ENCODE measurements around the gene TMEM204. TPM values are rescaled to one million over a fixed set of nuclear protein-coding genes. Genes with fewer than 3 reads are reported as not detected.
A peak's percentile ranks its signal among the peaks of the same experiment; 100 is the strongest.

The TMEM204 gene
- polyA plus RNA-seq, result 1 to 10 TPM; 3.4 to 6.2 TPM

DNA sequence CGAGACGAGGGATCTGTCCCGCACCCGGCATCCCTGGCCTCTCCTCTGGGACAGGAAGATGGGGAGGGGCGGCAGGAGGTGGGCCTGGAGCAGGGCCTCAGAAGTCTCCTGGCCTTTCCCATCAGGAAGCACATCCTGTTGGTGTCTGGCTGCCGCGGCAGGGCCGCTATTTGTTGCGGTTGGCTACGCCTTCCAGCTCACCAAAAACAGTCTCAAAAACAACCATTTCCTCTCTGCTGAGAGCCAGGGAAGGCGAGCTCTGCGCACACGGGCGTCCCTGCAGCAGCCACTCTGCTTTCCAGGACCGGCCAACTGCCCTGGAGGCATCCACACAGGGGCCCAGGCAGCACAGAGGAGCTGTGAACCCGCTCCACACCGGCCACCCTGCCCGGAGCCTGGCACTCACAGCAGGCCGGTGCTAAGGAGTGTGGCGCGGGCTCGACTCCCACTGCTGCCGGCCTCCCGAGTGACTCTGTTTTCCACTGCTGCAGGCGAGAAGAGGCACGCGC lies at the start of gene TMEM204:
TMEM204 (plus strand) TSS at position 224 of the 509 bp plus-strand sequence. CDS start 610 bp downstream, outside the sequence.
- peak within 1 kb of the TSS; percentile 48 to 64 for H3K4me3 ChIP-seq (ENCODE audit: low read depth in 1 of 2, low read length in 2 of 2)
- 50 to 54% methylated on average over 27 of the region's 27 CpGs for WGBS, 2 donors
- H3K36me3 ChIP-seq (ENCODE audit: control insufficient read depth in 2 of 2, insufficient read depth in 2 of 2, low read length in 1 of 2), result peaks cover 0 to 22% of the 10 kb centered on the region in 2 donors
- no peaks in the 10 kb centered on the region for H3K9me3 ChIP-seq (ENCODE audit: control insufficient read depth in 2 of 2, insufficient read depth in 1 of 2, low read depth in 1 of 2, low read length in 1 of 2)
- no peaks in the 10 kb centered on the region for H3K27me3 ChIP-seq (ENCODE audit: control insufficient read depth in 1 of 2, insufficient read depth in 2 of 2, low read length in 2 of 2)
- H3K4me1 ChIP-seq (ENCODE audit: control insufficient read depth in 2 of 2, insufficient read depth in 2 of 2, low read length in 1 of 2), result peaks cover 0 to 47% of the 10 kb centered on the region in 2 donors
- peak within 1 kb of the TSS; percentile 88 to 95 for H3K27ac ChIP-seq (ENCODE audit: low read depth in 2 of 2, low read length in 1 of 2)

DNA sequence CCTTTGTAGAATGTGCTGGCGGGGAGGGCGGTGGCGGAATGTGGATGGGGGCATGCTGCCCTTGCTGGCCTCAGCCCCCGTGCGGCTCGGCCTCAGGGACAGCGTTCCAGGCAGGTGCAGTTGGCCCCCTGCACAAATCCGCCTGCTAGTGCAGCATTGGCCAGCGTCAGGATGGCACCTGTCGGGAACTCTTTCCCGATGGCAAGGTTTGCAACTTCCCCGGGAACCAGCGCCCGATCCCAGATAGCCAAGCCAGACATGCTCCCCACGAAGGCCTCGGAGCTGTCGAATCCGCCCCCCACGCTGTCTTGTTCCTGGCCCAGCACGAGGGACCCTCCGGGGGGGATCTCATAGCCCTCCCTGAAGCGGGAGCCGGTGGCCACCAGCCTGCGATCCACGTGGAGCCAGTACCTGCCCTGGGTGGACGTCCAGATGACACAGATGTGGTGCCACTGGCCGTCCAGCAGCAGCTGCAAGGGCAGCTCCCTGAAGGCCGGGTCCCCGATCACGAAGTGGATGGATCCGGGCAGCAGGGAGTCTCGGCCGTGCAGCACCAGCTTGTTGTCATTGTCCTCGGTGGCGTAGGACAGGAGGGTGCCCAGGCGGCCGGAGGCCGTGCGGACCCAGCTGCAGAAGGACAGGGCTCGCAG lies 47.5 kb upstream of the TMEM204 start:
- WGBS, 2 donors, result 91 to 92% methylated on average over 39 to 40 of the region's 40 CpGs
- Histone ChIP-seq H3K4me3 (ENCODE audit: low read depth in 1 of 2, low read length in 2 of 2) (no peak overlapping the region), H3K4me1 (ENCODE audit: control insufficient read depth in 2 of 2, insufficient read depth in 2 of 2, low read length in 1 of 2) (no peaks in the 10 kb centered on the region), H3K27me3 (ENCODE audit: control insufficient read depth in 1 of 2, insufficient read depth in 2 of 2, low read length in 2 of 2) (no peaks in the 10 kb centered on the region), H3K36me3 (ENCODE audit: control insufficient read depth in 2 of 2, insufficient read depth in 2 of 2, low read length in 1 of 2) (no peaks in the 10 kb centered on the region), H3K27ac (ENCODE audit: low read depth in 2 of 2, low read length in 1 of 2) (no peak overlapping the region), H3K9me3 (ENCODE audit: control insufficient read depth in 2 of 2, insufficient read depth in 1 of 2, low read depth in 1 of 2, low read length in 1 of 2) (no peaks in the 10 kb centered on the region)

DNA sequence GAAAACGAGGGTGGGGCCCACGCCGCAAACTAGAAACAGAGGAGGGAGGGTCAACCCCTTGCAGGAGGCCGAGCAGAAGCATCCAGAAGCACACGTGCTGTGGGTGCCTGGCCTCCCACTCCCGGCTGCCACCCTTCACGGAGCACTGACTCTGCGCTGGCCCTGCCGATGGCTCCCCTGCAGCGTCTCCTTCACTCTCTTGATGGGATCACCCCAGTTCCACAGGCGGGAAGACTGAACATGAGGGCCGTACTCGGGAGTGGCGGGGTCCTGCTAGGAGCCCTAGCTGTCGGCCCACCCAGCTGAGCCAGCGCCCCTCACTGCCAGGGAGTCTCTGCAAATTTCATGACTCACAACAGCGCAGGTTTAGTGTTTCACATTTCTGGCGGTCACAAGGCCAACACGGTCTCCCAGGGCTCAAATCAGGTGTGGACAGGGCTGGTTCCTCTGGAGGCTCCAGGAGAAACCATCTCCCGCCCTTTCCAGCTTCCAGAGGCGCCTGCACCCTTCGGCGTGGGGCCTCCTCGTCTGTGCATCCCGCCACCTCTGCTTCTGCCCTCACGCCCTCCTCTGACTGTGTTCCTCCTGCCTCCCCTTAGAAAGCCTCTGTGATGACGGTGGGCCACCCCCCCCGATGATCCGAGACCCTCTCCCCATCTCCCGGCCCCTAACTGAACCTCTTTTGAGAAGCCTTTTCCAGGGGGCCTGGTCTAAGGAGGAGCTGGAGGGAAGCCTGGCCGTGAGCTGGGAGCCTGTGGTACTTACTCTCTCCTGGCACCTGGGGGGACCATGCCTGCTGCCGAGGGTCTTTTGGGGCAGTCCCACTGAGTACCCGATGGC lies 46.7 kb upstream of the TMEM204 start:
- H3K27me3 ChIP-seq (ENCODE audit: control insufficient read depth in 1 of 2, insufficient read depth in 2 of 2, low read length in 2 of 2), result no peaks in the 10 kb centered on the region
- 82% methylated on average over 33 of the region's 33 CpGs for WGBS, 2 donors
- H3K4me1 ChIP-seq (ENCODE audit: control insufficient read depth in 2 of 2, insufficient read depth in 2 of 2, low read length in 1 of 2), result no peaks in the 10 kb centered on the region
- no peaks in the 10 kb centered on the region for H3K9me3 ChIP-seq (ENCODE audit: control insufficient read depth in 2 of 2, insufficient read depth in 1 of 2, low read depth in 1 of 2, low read length in 1 of 2)
- no peaks in the 10 kb centered on the region for H3K36me3 ChIP-seq (ENCODE audit: control insufficient read depth in 2 of 2, insufficient read depth in 2 of 2, low read length in 1 of 2)
- no peak overlapping the region for H3K27ac ChIP-seq (ENCODE audit: low read depth in 2 of 2, low read length in 1 of 2)
- H3K4me3 ChIP-seq (ENCODE audit: low read depth in 1 of 2, low read length in 2 of 2), result no peak overlapping the region

DNA sequence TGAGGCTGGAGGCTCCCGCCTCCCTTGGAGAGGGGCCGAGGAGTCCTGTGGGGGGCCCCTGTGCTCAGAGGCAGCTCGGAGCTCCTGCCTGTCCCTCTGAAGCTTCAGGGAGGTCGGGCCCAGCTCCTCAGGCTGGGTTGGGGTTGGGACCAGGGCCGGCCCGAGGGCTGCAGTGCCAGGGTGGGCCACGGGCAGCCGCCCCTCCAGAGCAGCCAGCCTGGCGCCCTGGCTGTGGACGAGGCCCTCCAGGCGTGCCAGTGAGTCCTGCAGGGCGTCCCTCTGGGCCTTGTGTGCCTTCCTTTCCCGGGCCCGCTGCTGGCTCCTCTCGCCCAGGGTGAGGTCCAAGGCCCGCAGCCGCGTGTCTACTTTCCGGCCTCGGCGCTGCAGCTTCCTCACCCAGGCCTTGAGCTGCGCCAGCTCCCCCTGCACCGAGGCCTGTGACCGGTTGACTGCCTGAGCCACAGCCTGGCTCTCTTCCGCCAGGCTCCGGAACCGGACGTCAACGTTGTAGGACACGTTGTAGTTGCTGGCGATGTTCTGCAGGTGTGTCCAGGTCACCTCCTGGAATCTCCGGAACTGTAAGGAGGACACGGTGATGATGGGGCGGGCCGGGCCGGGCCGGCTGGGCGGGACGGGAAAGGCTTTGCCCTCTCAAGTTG lies 45.9 kb upstream of the TMEM204 start:
- no peaks in the 10 kb centered on the region for H3K9me3 ChIP-seq (ENCODE audit: control insufficient read depth in 2 of 2, insufficient read depth in 1 of 2, low read depth in 1 of 2, low read length in 1 of 2)
- H3K4me3 ChIP-seq (ENCODE audit: low read depth in 1 of 2, low read length in 2 of 2), result no peak overlapping the region
- no peaks in the 10 kb centered on the region for H3K27me3 ChIP-seq (ENCODE audit: control insufficient read depth in 1 of 2, insufficient read depth in 2 of 2, low read length in 2 of 2)
- no peak overlapping the region for H3K27ac ChIP-seq (ENCODE audit: low read depth in 2 of 2, low read length in 1 of 2)
- H3K36me3 ChIP-seq (ENCODE audit: control insufficient read depth in 2 of 2, insufficient read depth in 2 of 2, low read length in 1 of 2), result no peaks in the 10 kb centered on the region
- 86 to 87% methylated on average over 38 to 39 of the region's 39 CpGs for WGBS, 2 donors
- H3K4me1 ChIP-seq (ENCODE audit: control insufficient read depth in 2 of 2, insufficient read depth in 2 of 2, low read length in 1 of 2), result peaks cover 0 to under 1% of the 10 kb centered on the region in 2 donors

DNA sequence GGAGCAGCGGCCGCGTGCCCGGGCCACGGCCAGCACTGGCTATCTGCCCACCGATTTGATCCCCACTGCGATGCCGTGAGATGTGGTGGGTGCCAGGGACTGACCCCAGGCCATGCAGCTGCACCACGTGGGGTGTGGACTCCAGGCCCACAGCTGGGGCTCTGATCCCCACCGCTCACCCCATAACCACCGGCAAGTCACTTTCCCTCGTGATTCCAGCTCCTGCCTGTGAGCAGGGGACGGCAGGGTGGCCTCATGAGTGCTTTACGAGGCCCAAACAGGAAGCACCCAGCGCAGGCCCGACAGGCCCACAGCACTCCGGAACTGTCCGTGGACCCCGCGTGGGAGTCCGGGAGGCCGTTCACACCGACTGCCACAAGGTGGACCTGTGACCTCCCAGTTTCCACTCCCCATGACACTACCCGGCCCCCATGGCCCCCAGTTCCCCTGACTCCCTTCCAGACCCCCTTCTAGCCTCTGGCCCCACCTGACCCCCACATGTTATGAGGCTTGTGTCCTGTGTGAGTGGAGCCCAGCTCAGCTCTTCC lies 45.3 kb upstream of the TMEM204 start:
- H3K4me3 ChIP-seq (ENCODE audit: low read depth in 1 of 2, low read length in 2 of 2), result no peak overlapping the region
- H3K4me1 ChIP-seq (ENCODE audit: control insufficient read depth in 2 of 2, insufficient read depth in 2 of 2, low read length in 1 of 2), result peaks cover 0 to 5% of the 10 kb centered on the region in 2 donors
- no peaks in the 10 kb centered on the region for H3K9me3 ChIP-seq (ENCODE audit: control insufficient read depth in 2 of 2, insufficient read depth in 1 of 2, low read depth in 1 of 2, low read length in 1 of 2)
- no peak overlapping the region for H3K27ac ChIP-seq (ENCODE audit: low read depth in 2 of 2, low read length in 1 of 2)
- H3K36me3 ChIP-seq (ENCODE audit: control insufficient read depth in 2 of 2, insufficient read depth in 2 of 2, low read length in 1 of 2), result no peaks in the 10 kb centered on the region
- no peaks in the 10 kb centered on the region for H3K27me3 ChIP-seq (ENCODE audit: control insufficient read depth in 1 of 2, insufficient read depth in 2 of 2, low read length in 2 of 2)
- WGBS, 2 donors, result 86 to 87% methylated on average over 24 of the region's 24 CpGs

DNA sequence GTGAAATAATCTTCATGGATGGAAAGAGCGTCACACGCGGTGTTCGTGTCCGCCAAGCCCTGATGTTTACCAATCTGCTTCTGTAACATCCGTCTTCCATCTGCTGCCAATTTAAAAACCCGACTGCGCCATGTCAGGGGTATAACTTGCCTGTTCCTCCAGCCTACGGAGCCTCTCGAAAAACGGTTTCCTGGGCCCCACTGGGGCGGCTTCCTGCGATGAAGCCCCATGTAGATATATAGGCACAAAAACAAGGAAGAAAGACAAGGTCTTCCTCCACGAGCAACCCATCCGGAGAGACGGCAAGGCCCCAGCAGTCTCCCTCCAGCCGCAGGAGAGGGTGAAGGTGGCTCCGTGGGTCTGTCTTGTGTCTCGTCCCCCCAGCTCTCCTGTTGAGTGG lies 44.8 kb upstream of the TMEM204 start, which contains the start of gene PTX4:
PTX4 (minus strand) TSS at position 326 of the 400 bp plus-strand sequence; CDS start at position 291, 35 bp downstream.
- H3K9me3 ChIP-seq (ENCODE audit: control insufficient read depth in 2 of 2, insufficient read depth in 1 of 2, low read depth in 1 of 2, low read length in 1 of 2), result no peaks in the 10 kb centered on the region
- no peak within 1 kb of the TSS for H3K27ac ChIP-seq (ENCODE audit: low read depth in 2 of 2, low read length in 1 of 2)
- H3K36me3 ChIP-seq (ENCODE audit: control insufficient read depth in 2 of 2, insufficient read depth in 2 of 2, low read length in 1 of 2), result no peaks in the 10 kb centered on the region
- peaks cover 0 to 5% of the 10 kb centered on the region in 2 donors for H3K4me1 ChIP-seq (ENCODE audit: control insufficient read depth in 2 of 2, insufficient read depth in 2 of 2, low read length in 1 of 2)
- H3K27me3 ChIP-seq (ENCODE audit: control insufficient read depth in 1 of 2, insufficient read depth in 2 of 2, low read length in 2 of 2), result no peaks in the 10 kb centered on the region
- WGBS, 2 donors, result 82 to 84% methylated on average over 19 of the region's 19 CpGs
- H3K4me3 ChIP-seq (ENCODE audit: low read depth in 1 of 2, low read length in 2 of 2), result no peak within 1 kb of the TSS

DNA sequence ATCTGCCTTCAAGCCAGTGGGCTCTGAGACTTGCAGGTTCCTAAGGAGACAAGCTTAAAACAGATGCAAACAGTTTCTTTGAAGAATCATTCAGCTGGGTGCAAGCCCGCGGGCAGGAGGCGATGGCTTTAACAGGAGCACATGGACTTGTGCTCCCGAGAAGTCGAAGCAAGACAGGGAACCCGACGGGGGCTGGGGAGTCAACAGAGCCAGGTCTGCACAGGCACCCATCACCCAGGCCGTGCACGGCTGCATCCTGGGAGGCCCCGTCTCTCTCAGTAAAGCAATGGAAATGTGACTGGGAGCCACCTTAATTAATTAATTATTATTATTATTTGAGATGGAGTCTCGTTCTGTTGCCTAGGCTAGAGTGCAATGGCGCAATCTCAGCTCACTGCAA lies 44.4 kb upstream of the TMEM204 start:
- WGBS, 2 donors, result 91% methylated on average over 12 of the region's 12 CpGs
- H3K27ac ChIP-seq (ENCODE audit: low read depth in 2 of 2, low read length in 1 of 2), result no peak overlapping the region
- no peaks in the 10 kb centered on the region for H3K36me3 ChIP-seq (ENCODE audit: control insufficient read depth in 2 of 2, insufficient read depth in 2 of 2, low read length in 1 of 2)
- H3K27me3 ChIP-seq (ENCODE audit: control insufficient read depth in 1 of 2, insufficient read depth in 2 of 2, low read length in 2 of 2), result no peaks in the 10 kb centered on the region
- H3K4me1 ChIP-seq (ENCODE audit: control insufficient read depth in 2 of 2, insufficient read depth in 2 of 2, low read length in 1 of 2), result peaks cover 0 to 5% of the 10 kb centered on the region in 2 donors
- H3K9me3 ChIP-seq (ENCODE audit: control insufficient read depth in 2 of 2, insufficient read depth in 1 of 2, low read depth in 1 of 2, low read length in 1 of 2), result no peaks in the 10 kb centered on the region
- H3K4me3 ChIP-seq (ENCODE audit: low read depth in 1 of 2, low read length in 2 of 2), result no peak overlapping the region

DNA sequence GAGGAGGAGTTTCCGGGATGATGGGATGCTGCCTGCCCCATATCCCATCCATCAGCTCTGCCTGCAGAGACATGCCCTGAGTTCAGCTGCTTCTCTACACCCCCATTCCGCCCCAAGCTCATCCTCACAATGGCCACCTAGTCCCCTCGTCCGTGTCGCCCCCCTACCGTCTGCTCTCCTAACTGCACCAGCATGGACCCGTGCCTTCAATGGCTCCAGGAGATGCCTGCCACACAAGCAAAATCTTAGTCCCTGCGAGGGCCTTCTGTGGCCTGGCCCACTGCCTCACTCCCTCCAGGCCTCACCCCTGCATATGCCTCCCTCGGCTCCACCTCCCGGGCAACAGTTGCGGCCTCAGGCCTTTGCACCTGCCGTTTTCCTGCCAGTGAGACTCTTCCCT lies 42.1 kb upstream of the TMEM204 start:
- H3K4me3 ChIP-seq (ENCODE audit: low read depth in 1 of 2, low read length in 2 of 2), result no peak overlapping the region
- WGBS, 2 donors, result 80 to 81% methylated on average over 12 of the region's 12 CpGs
- H3K9me3 ChIP-seq (ENCODE audit: control insufficient read depth in 2 of 2, insufficient read depth in 1 of 2, low read depth in 1 of 2, low read length in 1 of 2), result no peaks in the 10 kb centered on the region
- no peak overlapping the region for H3K27ac ChIP-seq (ENCODE audit: low read depth in 2 of 2, low read length in 1 of 2)
- H3K36me3 ChIP-seq (ENCODE audit: control insufficient read depth in 2 of 2, insufficient read depth in 2 of 2, low read length in 1 of 2), result peaks cover 0 to 16% of the 10 kb centered on the region in 2 donors
- H3K4me1 ChIP-seq (ENCODE audit: control insufficient read depth in 2 of 2, insufficient read depth in 2 of 2, low read length in 1 of 2), result peaks cover 0 to 12% of the 10 kb centered on the region in 2 donors
- no peaks in the 10 kb centered on the region for H3K27me3 ChIP-seq (ENCODE audit: control insufficient read depth in 1 of 2, insufficient read depth in 2 of 2, low read length in 2 of 2)
